ENCODE results near the gene TRIM50. TPM values are rescaled to one million over a fixed set of nuclear protein-coding genes. Genes with fewer than 3 reads are reported as not detected.

Gene TRIM50
- total RNA-seq, 1 donor from 2014 or later = not detected

DNA sequence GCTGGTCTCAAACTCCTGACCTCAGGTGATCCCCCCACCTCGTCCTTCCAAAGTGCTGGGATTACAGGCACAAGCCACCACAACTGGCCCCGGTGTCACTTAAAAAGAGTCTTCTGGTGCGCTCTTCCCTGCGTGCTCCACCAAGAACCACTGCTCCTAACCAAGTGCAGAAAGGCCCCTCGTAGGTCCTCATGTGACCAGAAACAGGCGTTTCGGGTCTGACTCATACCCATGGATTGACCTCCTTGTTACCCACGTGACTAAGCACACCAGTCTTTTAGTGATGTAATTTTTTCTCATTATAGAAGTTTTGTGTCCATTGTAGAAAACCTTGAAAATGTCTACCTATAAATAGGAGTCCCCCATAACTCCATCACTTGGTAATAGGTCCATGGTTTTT, 14.0 kb upstream of the TRIM50 start:
- H3K36me3 Mint-ChIP-seq (ENCODE audit: unreplicated experiment) = no peaks in the 10 kb centered on the region
- TF ChIP-seq, protein P1, sequence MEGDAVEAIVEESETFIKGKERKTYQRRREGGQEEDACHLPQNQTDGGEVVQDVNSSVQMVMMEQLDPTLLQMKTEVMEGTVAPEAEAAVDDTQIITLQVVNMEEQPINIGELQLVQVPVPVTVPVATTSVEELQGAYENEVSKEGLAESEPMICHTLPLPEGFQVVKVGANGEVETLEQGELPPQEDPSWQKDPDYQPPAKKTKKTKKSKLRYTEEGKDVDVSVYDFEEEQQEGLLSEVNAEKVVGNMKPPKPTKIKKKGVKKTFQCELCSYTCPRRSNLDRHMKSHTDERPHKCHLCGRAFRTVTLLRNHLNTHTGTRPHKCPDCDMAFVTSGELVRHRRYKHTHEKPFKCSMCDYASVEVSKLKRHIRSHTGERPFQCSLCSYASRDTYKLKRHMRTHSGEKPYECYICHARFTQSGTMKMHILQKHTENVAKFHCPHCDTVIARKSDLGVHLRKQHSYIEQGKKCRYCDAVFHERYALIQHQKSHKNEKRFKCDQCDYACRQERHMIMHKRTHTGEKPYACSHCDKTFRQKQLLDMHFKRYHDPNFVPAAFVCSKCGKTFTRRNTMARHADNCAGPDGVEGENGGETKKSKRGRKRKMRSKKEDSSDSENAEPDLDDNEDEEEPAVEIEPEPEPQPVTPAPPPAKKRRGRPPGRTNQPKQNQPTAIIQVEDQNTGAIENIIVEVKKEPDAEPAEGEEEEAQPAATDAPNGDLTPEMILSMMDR (IDR thresholded peaks at IDR 0.05; ENCODE audit: partially characterized antibody, unreplicated experiment) = no peak
- no peaks in the 10 kb centered on the region for H3K9me3 Mint-ChIP-seq (ENCODE audit: unreplicated experiment)
- H3K27me3 Mint-ChIP-seq (ENCODE audit: unreplicated experiment) = no peaks in the 10 kb centered on the region
- no peak for DNase-seq
- no peak overlapping the region for H3K27ac Mint-ChIP-seq (ENCODE audit: unreplicated experiment)
- H3K4me3 Mint-ChIP-seq (ENCODE audit: unreplicated experiment) = no peak overlapping the region
- H3K4me1 Mint-ChIP-seq (ENCODE audit: low read depth, unreplicated experiment) = peaks cover 3% of the 10 kb centered on the region

DNA sequence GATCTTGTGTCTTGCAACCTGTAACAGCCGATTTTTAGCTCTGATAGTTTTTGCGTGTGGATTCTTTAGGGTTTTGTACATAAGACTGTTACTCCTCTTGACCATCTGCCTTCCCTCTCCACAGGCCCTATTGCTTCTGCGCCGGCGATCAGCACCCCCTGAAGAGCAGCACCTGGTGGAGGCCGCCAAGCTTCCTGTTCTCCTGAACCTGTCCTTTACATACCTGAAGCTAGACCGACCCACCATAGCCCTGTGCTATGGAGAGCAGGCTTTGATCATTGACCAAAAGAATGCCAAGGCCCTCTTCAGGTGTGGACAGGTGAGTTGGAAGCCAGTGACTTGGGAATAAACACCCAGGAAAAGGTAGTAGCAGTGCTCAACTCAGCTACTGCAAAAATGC, 12.6 kb upstream of the TRIM50 start:
- no peaks in the 10 kb centered on the region for H3K4me1 Mint-ChIP-seq (ENCODE audit: low read depth, unreplicated experiment)
- no peak overlapping the region for H3K4me3 Mint-ChIP-seq (ENCODE audit: unreplicated experiment)
- no peaks in the 10 kb centered on the region for H3K9me3 Mint-ChIP-seq (ENCODE audit: unreplicated experiment)
- no peak overlapping the region for H3K27ac Mint-ChIP-seq (ENCODE audit: unreplicated experiment)
- no peaks in the 10 kb centered on the region for H3K36me3 Mint-ChIP-seq (ENCODE audit: unreplicated experiment)
- no peaks in the 10 kb centered on the region for H3K27me3 Mint-ChIP-seq (ENCODE audit: unreplicated experiment)
- TF ChIP-seq, protein P1 (IDR thresholded peaks at IDR 0.05; ENCODE audit: partially characterized antibody, unreplicated experiment) = no peak
- no peak for DNase-seq

DNA sequence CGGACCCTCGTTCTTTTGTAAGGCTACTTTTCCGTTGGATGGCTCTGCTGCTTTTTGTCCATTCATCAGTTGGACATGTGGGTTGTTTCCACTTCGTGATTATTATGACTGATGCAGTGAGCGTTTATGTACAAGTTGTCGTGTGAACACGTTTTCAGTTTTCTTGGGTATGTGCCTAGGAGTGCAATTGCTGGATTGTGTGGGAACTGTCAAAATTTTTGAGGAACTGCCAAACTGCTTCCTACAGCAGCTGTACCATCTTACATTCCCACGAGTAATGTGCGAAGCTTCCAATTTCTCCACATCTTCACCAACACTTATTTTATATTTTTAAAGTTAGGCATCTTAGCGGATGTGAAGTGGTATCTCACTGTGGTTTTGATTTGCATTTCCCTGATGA, 10.4 kb upstream of the TRIM50 start:
- no peaks in the 10 kb centered on the region for H3K9me3 Mint-ChIP-seq (ENCODE audit: unreplicated experiment)
- no peak overlapping the region for H3K4me3 Mint-ChIP-seq (ENCODE audit: unreplicated experiment)
- no peak overlapping the region for H3K27ac Mint-ChIP-seq (ENCODE audit: unreplicated experiment)
- TF ChIP-seq, protein P1 (IDR thresholded peaks at IDR 0.05; ENCODE audit: partially characterized antibody, unreplicated experiment) = no peak
- H3K36me3 Mint-ChIP-seq (ENCODE audit: unreplicated experiment) = no peaks in the 10 kb centered on the region
- no peaks in the 10 kb centered on the region for H3K4me1 Mint-ChIP-seq (ENCODE audit: low read depth, unreplicated experiment)
- no peaks in the 10 kb centered on the region for H3K27me3 Mint-ChIP-seq (ENCODE audit: unreplicated experiment)
- DNase-seq = no peak

DNA sequence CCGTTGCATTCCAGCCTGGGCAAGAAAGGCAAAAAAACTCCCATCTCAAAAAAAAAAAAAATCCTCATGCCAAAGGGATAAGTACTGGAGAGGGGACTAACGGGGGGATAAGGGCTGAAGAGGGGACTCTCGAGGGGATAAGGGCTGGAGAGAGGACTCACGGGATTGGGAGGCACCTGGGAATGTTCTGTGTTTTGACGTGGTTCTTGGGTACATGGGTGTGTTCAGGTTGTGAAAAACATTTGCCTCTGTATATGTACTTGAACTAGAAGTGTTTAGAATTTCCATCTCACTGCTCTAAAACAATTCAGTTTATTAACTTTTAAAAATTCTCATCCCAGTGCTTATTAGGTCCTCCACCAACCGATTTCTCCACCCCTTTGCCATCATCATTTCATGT, 4.6 kb upstream of the TRIM50 start:
- TF ChIP-seq, protein P1 (IDR thresholded peaks at IDR 0.05; ENCODE audit: partially characterized antibody, unreplicated experiment) = no peak
- Mint-ChIP-seq H3K36me3 (ENCODE audit: unreplicated experiment) (no peaks in the 10 kb centered on the region), H3K27me3 (ENCODE audit: unreplicated experiment) (peaks cover 5% of the 10 kb centered on the region), H3K27ac (ENCODE audit: unreplicated experiment) (no peak overlapping the region), H3K9me3 (ENCODE audit: unreplicated experiment) (peaks cover 3% of the 10 kb centered on the region), H3K4me1 (ENCODE audit: low read depth, unreplicated experiment) (peaks cover 2% of the 10 kb centered on the region), H3K4me3 (ENCODE audit: unreplicated experiment) (no peak overlapping the region)
- DNase-seq = no peak

DNA sequence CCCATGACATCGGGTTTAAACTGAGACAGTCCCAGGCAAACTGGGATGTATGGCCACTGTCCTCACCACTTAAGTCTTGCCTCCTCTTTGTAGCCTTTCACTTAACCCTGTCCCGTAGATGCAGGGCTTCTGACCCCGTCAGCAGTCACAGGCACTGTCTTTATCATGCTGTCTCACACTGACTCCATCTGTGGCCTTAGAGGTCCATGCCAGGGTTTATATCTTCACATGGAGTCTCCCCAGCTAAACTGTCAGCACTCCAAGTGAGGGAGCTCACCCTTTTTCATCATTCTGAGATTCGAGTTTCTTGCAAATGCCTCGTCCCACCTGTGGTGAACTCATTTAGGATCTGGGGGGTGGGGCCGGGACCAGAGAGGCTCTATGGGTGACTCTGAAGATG, 2.9 kb upstream of the TRIM50 start:
- TF ChIP-seq, protein P1 (IDR thresholded peaks at IDR 0.05; ENCODE audit: partially characterized antibody, unreplicated experiment) = no peak
- Mint-ChIP-seq H3K9me3 (ENCODE audit: unreplicated experiment) (peaks cover 3% of the 10 kb centered on the region), H3K27ac (ENCODE audit: unreplicated experiment) (no peak overlapping the region), H3K4me3 (ENCODE audit: unreplicated experiment) (no peak overlapping the region), H3K27me3 (ENCODE audit: unreplicated experiment) (peaks cover 5% of the 10 kb centered on the region), H3K4me1 (ENCODE audit: low read depth, unreplicated experiment) (peaks cover 2% of the 10 kb centered on the region), H3K36me3 (ENCODE audit: unreplicated experiment) (no peaks in the 10 kb centered on the region)
- DNase-seq = no peak

All from glutamatergic neuron (in vitro differentiated cells).